Measurements from ENCODE around the gene PIGC. TPM values are rescaled to one million over a fixed set of nuclear protein-coding genes. Genes with fewer than 3 reads are reported as not detected.

PIGC gene
- total and polyA plus RNA-seq, 4 experiments from 2014 or later, result 48.9 to 132 (median 79.2) TPM

GRCh38 chr1:172391976-172392375 lies 51.9 kb downstream of the PIGC start:
- DNase-seq, result no peak
- Histone ChIP-seq H3K27me3 (ENCODE audit: insufficient read depth, low read length) (no peaks in the 10 kb centered on the region), H3K27ac (ENCODE audit: low read depth, low read length) (no peak overlapping the region), H3K4me1 (ENCODE audit: insufficient read depth, low read length) (peaks cover 37% of the 10 kb centered on the region), H3K9me3 (ENCODE audit: control insufficient read depth in 1 of 2, low read length in 2 of 2) (no peaks in the 10 kb centered on the region), H3K4me3 (ENCODE audit: low read length in 2 of 2) (no peak overlapping the region), H3K36me3 (ENCODE audit: insufficient read depth, low read length) (no peaks in the 10 kb centered on the region)
- Mint-ChIP-seq H3K27ac (no peak overlapping the region), H3K9me3 (no peaks in the 10 kb centered on the region), H3K27me3 (no peaks in the 10 kb centered on the region), H3K4me1 (peaks cover 18 to 57% (median 38%) of the 10 kb centered on the region in 4 donors), H3K4me3 (no peak overlapping the region), H3K36me3 (peaks cover 0 to 5% of the 10 kb centered on the region in 2 donors)
- ChIA-PET CTCF (ENCODE audit: partially characterized antibody) (no interaction called here), POLR2A (ENCODE audit: partially characterized antibody) (interaction anchor here (6.8 kb wide), 1 partner anchor 33 kb away, joined by 61 read pairs; no protein-coding TSS in a partner anchor)
- intact Hi-C loops (cut with micrococcal nuclease), result loop anchor here (10.0 kb wide), 1 partner anchor 607 kb away; the partner anchor contains the start of gene METTL13

Other genes with a start within 250 kb of the PIGC start
- not detected for gene C1orf105, start 23.4 kb downstream of the PIGC start, total RNA-seq
- not detected for gene C1orf105, start 23.4 kb downstream of the PIGC start, polyA plus RNA-seq
- 10 to 100 TPM; 71.6 to 74.4 TPM for gene SUCO, start 89.1 kb upstream of the PIGC start, total RNA-seq
- gene SUCO, start 89.1 kb upstream of the PIGC start, polyA plus RNA-seq, result 10 to 100 TPM; 12.2 to 16.7 TPM
- gene FASLG, start 215.0 kb upstream of the PIGC start, total RNA-seq, result 1 to 10 TPM; 4.3 to 4.9 TPM
- 1 to 10 TPM in 1 of 2 donors, under 1 TPM in 1; 0.81 to 2.5 TPM for gene FASLG, start 215.0 kb upstream of the PIGC start, polyA plus RNA-seq